GM13976 (cell line): ENCODE data around the gene ARHGAP18.

Source experiments
- DNase-seq: peaks from one replicate; pipeline ENCODE4 v3.0.0; 2012; ENCODE audit warnings: low spot score
- CTCF ChIP-seq: IDR thresholded peaks from 2 replicates; pipeline ENCODE4 v1.5.1; 2012; ENCODE audit warnings: borderline replicate concordance, mild to moderate bottlenecking; ENCODE audit not compliant: insufficient read depth; ENCODE audit errors: extremely low read depth, missing control alignments, control extremely low read depth
- in situ Hi-C: fragments of 300-500 bp; cut with MboI; formaldehyde crosslinking; loops from one replicate; pipeline ENCODE4 v1.12.0; 2022; ENCODE audit warnings: low sequenced_read_pairs, mixed read lengths, inconsistent platforms; ENCODE audit not compliant: unreplicated experiment

The ARHGAP18 gene

DNA sequence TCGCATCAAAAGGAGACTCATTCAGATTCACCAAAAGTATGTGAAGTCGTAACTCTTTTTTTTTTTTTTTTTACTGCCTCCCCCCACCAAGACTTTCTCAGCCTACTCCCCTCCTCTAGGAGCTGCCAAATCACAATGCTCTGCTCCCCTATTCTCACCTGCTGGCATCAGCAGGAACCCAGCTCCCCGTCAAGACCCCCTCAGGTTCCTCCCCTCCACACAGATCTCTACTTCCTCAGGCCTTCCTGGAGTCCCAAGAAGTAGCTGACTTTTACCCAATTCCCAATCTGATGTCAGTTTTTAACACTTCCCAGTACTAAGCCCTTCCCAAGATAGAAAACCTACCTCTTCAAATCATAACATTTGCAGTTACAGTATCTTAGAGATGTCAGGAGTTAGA lies 39.3 kb downstream of the ARHGAP18 start:
- no peak for TF ChIP-seq CTCF
- in situ Hi-C loops = no loop called here
- DNase-seq = no peak

DNA sequence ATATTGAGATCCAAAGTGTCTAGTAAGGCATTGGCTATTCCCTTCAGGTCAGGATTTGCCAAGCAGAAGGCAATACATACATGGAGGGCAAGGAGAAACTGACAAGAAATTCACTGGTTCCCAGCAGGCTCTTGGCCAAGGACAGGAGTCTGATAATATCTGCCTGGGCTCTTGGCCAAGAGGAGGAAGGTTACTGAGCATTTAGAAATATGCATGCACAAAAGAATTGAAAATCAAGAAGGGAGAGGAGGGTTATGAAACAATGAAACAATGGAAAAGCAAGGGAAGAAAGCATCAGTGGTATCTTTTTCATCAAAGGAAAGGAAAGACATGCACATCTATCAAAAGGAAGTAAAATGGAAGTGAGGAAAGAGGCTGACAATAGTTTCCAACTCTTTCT lies 42.4 kb downstream of the ARHGAP18 start:
- TF ChIP-seq CTCF = no peak
- in situ Hi-C loops = no loop called here
- DNase-seq = no peak

DNA sequence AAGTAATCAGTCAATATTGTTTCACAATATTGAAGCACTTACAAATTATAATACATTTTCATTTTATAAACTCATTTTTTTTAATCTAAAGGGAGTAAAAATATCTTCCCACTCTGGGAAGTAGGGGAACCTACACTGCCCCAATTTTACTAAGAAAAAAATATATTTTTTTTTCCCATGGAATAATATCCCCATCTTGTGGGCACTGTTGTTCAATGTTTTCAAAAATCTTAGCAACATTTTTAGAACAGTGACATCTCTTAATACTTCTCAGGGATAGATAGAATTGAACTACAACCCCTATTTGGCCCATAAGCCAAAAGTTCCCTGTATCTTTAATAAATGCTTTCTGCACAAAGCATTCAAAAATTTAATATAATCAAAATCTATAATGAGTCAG lies 42.9 kb downstream of the ARHGAP18 start:
- in situ Hi-C loops = no loop called here
- DNase-seq = no peak
- no peak for TF ChIP-seq CTCF

GRCh38 chr6:129665555-129665954 lies 44.4 kb downstream of the ARHGAP18 start:
- no peak for DNase-seq
- TF ChIP-seq CTCF = no peak
- in situ Hi-C loops = no loop called here

DNA sequence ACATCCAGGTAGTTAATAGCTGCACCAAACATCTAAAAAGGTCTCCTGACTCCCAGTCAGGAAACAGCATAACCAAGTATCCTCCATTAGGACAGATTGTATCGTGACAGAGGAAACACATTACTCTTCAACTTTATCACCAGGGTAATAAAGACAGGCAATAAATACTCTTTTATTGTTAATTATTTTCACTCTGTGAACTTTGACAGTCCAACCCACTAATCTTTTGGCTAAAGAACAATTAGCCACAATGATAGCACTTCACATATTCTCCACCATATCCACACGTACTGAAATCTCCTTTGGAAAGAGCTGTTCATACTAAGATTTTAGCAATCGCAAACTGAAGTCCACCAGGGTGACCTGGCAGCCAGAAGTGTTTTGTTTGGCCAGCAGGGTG lies 46.4 kb downstream of the ARHGAP18 start:
- DNase-seq = no peak
- in situ Hi-C loops = no loop called here
- no peak for TF ChIP-seq CTCF

- TF ChIP-seq CTCF = no peak
- in situ Hi-C loops = no loop called here
- DNase-seq = peak; percentile 41
Measured at GRCh38 chr6:129662980-129663431, 47.0 kb downstream of the ARHGAP18 start.

DNA sequence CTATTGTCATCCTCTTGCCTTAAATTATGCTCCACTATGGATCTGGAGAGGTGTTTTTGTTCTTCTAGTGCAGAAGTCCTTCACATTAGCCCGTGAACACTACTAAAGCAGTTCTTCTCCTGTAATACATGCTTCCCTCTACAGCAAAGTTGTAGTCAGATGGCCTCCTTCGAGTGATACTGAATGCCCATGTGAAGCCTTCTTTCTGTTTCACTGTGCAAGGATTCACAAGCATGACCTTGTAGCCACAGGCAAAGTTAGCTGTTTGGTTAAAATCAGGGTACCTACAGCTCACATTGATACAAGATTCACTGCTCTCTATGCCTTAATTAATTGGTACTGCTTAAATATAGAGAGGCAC lies 47.6 kb downstream of the ARHGAP18 start:
- peak; percentile 41 for DNase-seq
- TF ChIP-seq CTCF = no peak
- in situ Hi-C loops = no loop called here
